Retinal pigment epithelial cell (primary cell): ENCODE measurements around the gene NTRK1.

Experiments
- DNase-seq: peaks from one replicate; pipeline ENCODE4 v3.0.0-alpha.2; 2010; ENCODE audit warnings: low read depth
- H3K4me3 ChIP-seq: 2 replicates; pipeline ENCODE4 v1.5.1; 2011; ENCODE audit warnings: mild to moderate bottlenecking, low read length, control low read depth, moderate library complexity
- CTCF ChIP-seq: conservative IDR thresholded peaks from 2 replicates; pipeline ENCODE4 v1.5.1; 2011; ENCODE audit warnings: low read depth, low read length, control low read depth, inconsistent platforms

NTRK1 gene

GRCh38 chr1:156839426-156840109, 21.1 kb upstream of the NTRK1 start:
- no peak for DNase-seq
- TF ChIP-seq CTCF = no peak
- no peak overlapping the region for H3K4me3 ChIP-seq

- no peak for DNase-seq
- TF ChIP-seq CTCF = no peak
- H3K4me3 ChIP-seq = no peak overlapping the region
Measured at GRCh38 chr1:156840186-156840897, 20.3 kb upstream of the NTRK1 start.

- TF ChIP-seq CTCF = no peak
- H3K4me3 ChIP-seq = no peak overlapping the region
- DNase-seq = no peak
Measured at GRCh38 chr1:156840898-156841279, 19.8 kb upstream of the NTRK1 start.

- no peak for TF ChIP-seq CTCF
- DNase-seq = no peak
- H3K4me3 ChIP-seq = no peak overlapping the region
Measured at GRCh38 chr1:156841295-156841855, 19.3 kb upstream of the NTRK1 start.

- TF ChIP-seq CTCF = no peak
- no peak overlapping the region for H3K4me3 ChIP-seq
- DNase-seq = no peak
Measured at GRCh38 chr1:156842618-156843300, 17.9 kb upstream of the NTRK1 start.

GRCh38 chr1:156844102-156844501, 16.6 kb upstream of the NTRK1 start:
- TF ChIP-seq CTCF = no peak
- no peak overlapping the region for H3K4me3 ChIP-seq
- no peak for DNase-seq

GRCh38 chr1:156844638-156845037, 16.0 kb upstream of the NTRK1 start:
- no peak for TF ChIP-seq CTCF
- DNase-seq = no peak
- H3K4me3 ChIP-seq = no peak overlapping the region
